ENCODE measurements around the gene GPC6. TPM values are rescaled to one million over a fixed set of nuclear protein-coding genes. Genes with fewer than 3 reads are reported as not detected.

The GPC6 gene
- total and polyA plus RNA-seq, 2 donors (not counting 3 experiments of a cell fraction or from before 2014, with no cell fraction given) = 0.01 TPM; not detected in 1

- Histone ChIP-seq H4K20me1 (replicated peaks; ENCODE audit: control insufficient read depth, extremely low read depth, insufficient read depth, low read length) (no peaks in the 10 kb centered on the region), H3K4me3 (replicated peaks in 1 of 3; ENCODE audit: insufficient read depth in 1 of 3, low read depth in 1 of 3, low read length in 3 of 3) (no peak overlapping the region), H3K9me3 (replicated peaks; ENCODE audit: control insufficient read depth, insufficient read depth, low read length) (no peaks in the 10 kb centered on the region), H3K27me3 (ENCODE audit: control insufficient read depth in 2 of 2, insufficient read depth in 2 of 2, low read length in 2 of 2) (no peaks in the 10 kb centered on the region), H3K9me1 (replicated peaks; ENCODE audit: control insufficient read depth, extremely low read depth, insufficient read depth, low read length) (no peaks in the 10 kb centered on the region), H3K27ac (ENCODE audit: insufficient read depth, low read depth, low read length) (no peak overlapping the region), H3K4me1 (ENCODE audit: control insufficient read depth, extremely low read depth, insufficient read depth, low read length) (no peaks in the 10 kb centered on the region), H3K4me2 (ENCODE audit: insufficient read depth, low read length) (no peak overlapping the region), H2AFZ (ENCODE audit: low read depth, low read length) (no peak overlapping the region), H3K9ac (replicated peaks; ENCODE audit: extremely low read depth, insufficient read depth, low read length) (no peak overlapping the region), H3K79me2 (ENCODE audit: control insufficient read depth, insufficient read depth, low read length) (no peaks in the 10 kb centered on the region), H3K36me3 (ENCODE audit: control insufficient read depth in 2 of 2, extremely low read depth in 1 of 2, insufficient read depth in 2 of 2, low read length in 2 of 2) (no peaks in the 10 kb centered on the region)
- intact Hi-C loops (cut with micrococcal nuclease) (no loop called here), dilution Hi-C loops (cut with MboI; ENCODE audit: extremely low pct_ligation_motif_present, low sequenced_read_pairs) (no loop called here)
- ChIA-PET CTCF (no interaction called here), POLR2A (no interaction called here)
- TF ChIP-seq GATA2 (IDR thresholded peaks at IDR 0.05; ENCODE audit: insufficient read depth, insufficient read length, low read depth, low read length) = no peak
- TF ChIP-seq POLR2A (IDR thresholded peaks at IDR 0.05; ENCODE audit: low read depth, low read length) = no peak
- no peak for TF ChIP-seq JUN (IDR thresholded peaks at IDR 0.05; ENCODE audit: borderline replicate concordance, insufficient read depth, insufficient read length, low read depth)
- TF ChIP-seq POLR2AphosphoS5 (IDR thresholded peaks at IDR 0.05; ENCODE audit: insufficient read depth, low read depth, low read length) = no peak
- TF ChIP-seq MYC (IDR thresholded peaks at IDR 0.05; ENCODE audit: low read depth, low read length) = no peak
- no peak for TF ChIP-seq EZH2 (IDR thresholded peaks at IDR 0.05; ENCODE audit: borderline replicate concordance, low read depth, low read length, severe bottlenecking)
- TF ChIP-seq MAX (IDR thresholded peaks at IDR 0.05; ENCODE audit: insufficient read depth, insufficient read length) = no peak
- TF ChIP-seq CTCF (IDR thresholded peaks at IDR 0.05; ENCODE audit: extremely low read depth in 1 of 2, insufficient read depth in 1 of 2, low read depth in 1 of 2, low read length in 2 of 2) = no peak
- no peak for TF ChIP-seq FOS (IDR thresholded peaks at IDR 0.05; ENCODE audit: borderline replicate concordance, insufficient read depth, low read length)
- DNase-seq (ENCODE audit: low read depth, low spot score) (no peak), FAIRE-seq (no peak)
- BruUV-seq (replicated peaks) = no TSS peak
Observed at GRCh38 chr13:93776936-93777335, 550.3 kb downstream of the GPC6 start.

Measured in endothelial cell of umbilical vein (primary cell).